GM04503 (cell line): ENCODE measurements around the gene LITAF.

Source experiments
- DNase-seq: peaks from one replicate; pipeline ENCODE4 v3.0.0-alpha.2; 2012; ENCODE audit warnings: low read depth

The LITAF gene

GRCh38 chr16:11586856-11587642 lies at the start of gene LITAF:
LITAF (minus strand) TSS chr16:11586919; CDS start chr16:11556730, 30,189 bp downstream.
- no peak for DNase-seq

- DNase-seq: no peak
These were observed 49.5 kb upstream of the LITAF start for GRCh38 chr16:11636172-11636721.

- DNase-seq: no peak
These were observed 49.0 kb upstream of the LITAF start for GRCh38 chr16:11635679-11636171.

- DNase-seq: no peak
These were observed 48.5 kb upstream of the LITAF start for GRCh38 chr16:11635113-11635652.

GRCh38 chr16:11634312-11634711 lies 47.6 kb upstream of the LITAF start:
- no peak for DNase-seq

- DNase-seq: no peak
These were observed 46.4 kb upstream of the LITAF start for GRCh38 chr16:11633113-11633512.

GRCh38 chr16:11632455-11632939 lies 45.8 kb upstream of the LITAF start:
- peak; percentile 52 for DNase-seq

- DNase-seq: no peak
These were observed 44.5 kb upstream of the LITAF start for GRCh38 chr16:11631214-11631613.

- no peak for DNase-seq
These were observed 44.0 kb upstream of the LITAF start for GRCh38 chr16:11630768-11631056.

- no peak for DNase-seq
These were observed 43.5 kb upstream of the LITAF start for GRCh38 chr16:11630046-11630767.

- DNase-seq: no peak
These were observed 42.6 kb upstream of the LITAF start for GRCh38 chr16:11629071-11630030.

- no peak for DNase-seq
These were observed 41.2 kb upstream of the LITAF start for GRCh38 chr16:11627822-11628457.

- no peak for DNase-seq
These were observed 40.6 kb upstream of the LITAF start for GRCh38 chr16:11627292-11627663.

GRCh38 chr16:11626657-11627291 lies 40.1 kb upstream of the LITAF start:
- no peak for DNase-seq

GRCh38 chr16:11625769-11626168 lies 39.0 kb upstream of the LITAF start:
- no peak for DNase-seq

GRCh38 chr16:11624636-11625607 lies 38.2 kb upstream of the LITAF start:
- no peak for DNase-seq

GRCh38 chr16:11624205-11624604 lies 37.5 kb upstream of the LITAF start:
- no peak for DNase-seq

- no peak for DNase-seq
These were observed 35.4 kb upstream of the LITAF start for GRCh38 chr16:11621920-11622651.

GRCh38 chr16:11621539-11621919 lies 34.8 kb upstream of the LITAF start:
- DNase-seq: no peak
